ENCODE measurements around the gene TUT7. TPM values are rescaled to one million over a fixed set of nuclear protein-coding genes. Genes with fewer than 3 reads are reported as not detected.
"Not testable (repeated sequence)": the region's sequence is repeated elsewhere in the genome, so short reads cannot be mapped to it uniquely, and the experiment has no call there.

Gene TUT7
- total RNA-seq, 2 experiments from 2014 or later: 29.2 to 43.4 TPM

GRCh38 chr9:86396412-86396811 is 42.2 kb upstream of the TUT7 start:
- Histone ChIP-seq H3K36me3 (ENCODE audit: insufficient read depth, low read length) (no peaks in the 10 kb centered on the region), H3K4me2 (ENCODE audit: low read length) (no peak overlapping the region), H4K20me1 (ENCODE audit: insufficient read depth, low read length) (no peaks in the 10 kb centered on the region), H3K9me3 (ENCODE audit: low read length) (no peaks in the 10 kb centered on the region), H3K79me2 (ENCODE audit: insufficient read depth, low read depth, low read length) (no peaks in the 10 kb centered on the region), H3K27ac (ENCODE audit: low read depth, low read length, poor library complexity, severe bottlenecking) (no peak overlapping the region), H3K9me2 (ENCODE audit: insufficient read depth, low read length) (no peaks in the 10 kb centered on the region), H2AFZ (ENCODE audit: low read length) (no peak overlapping the region), H3K4me3 (ENCODE audit: low read depth, low read length, poor library complexity, severe bottlenecking) (no peak overlapping the region), H3K4me1 (ENCODE audit: insufficient read depth, low read length, poor library complexity, severe bottlenecking) (no peaks in the 10 kb centered on the region)
- ChIA-PET POLR2A (no interaction called here), CTCF (ENCODE audit: unreplicated experiment) (no interaction called here)
- DNase-seq (ENCODE audit: low spot score): no peak
- intact Hi-C loops (cut with micrococcal nuclease; ENCODE audit: unreplicated experiment): no loop called here
- TF ChIP-seq EZH2phosphoT487 (IDR thresholded peaks at IDR 0.05; ENCODE audit: borderline replicate concordance, low read depth, low read length): no peak
- no peak for TF ChIP-seq CTCF (conservative IDR thresholded peaks at IDR 0.05; ENCODE audit: low read length)
- BruUV-seq (replicated peaks): no TSS peak

- H2AFZ ChIP-seq (ENCODE audit: low read length); H3K36me3 ChIP-seq (ENCODE audit: insufficient read depth, low read length); H3K9me3 ChIP-seq (ENCODE audit: low read length); H3K4me2 ChIP-seq (ENCODE audit: low read length); H3K9me2 ChIP-seq (ENCODE audit: insufficient read depth, low read length); H4K20me1 ChIP-seq (ENCODE audit: insufficient read depth, low read length); H3K79me2 ChIP-seq (ENCODE audit: insufficient read depth, low read depth, low read length); H3K4me1 ChIP-seq (ENCODE audit: insufficient read depth, low read length, poor library complexity, severe bottlenecking); DNase-seq (ENCODE audit: low spot score); H3K27ac ChIP-seq (ENCODE audit: low read depth, low read length, poor library complexity, severe bottlenecking); BruUV-seq (replicated peaks); H3K4me3 ChIP-seq (ENCODE audit: low read depth, low read length, poor library complexity, severe bottlenecking); CTCF ChIA-PET (ENCODE audit: unreplicated experiment); intact Hi-C loops (cut with micrococcal nuclease; ENCODE audit: unreplicated experiment): not testable (repeated sequence)
- POLR2A ChIA-PET: interaction anchor here (0.7 kb wide), 1 partner anchor 1542 kb away, joined by 3 read pairs; no protein-coding TSS in a partner anchor
Measured at GRCh38 chr9:86390184-86390583, 36.0 kb upstream of the TUT7 start.

- CTCF ChIA-PET (ENCODE audit: unreplicated experiment): no interaction called here
- H3K36me3 ChIP-seq (ENCODE audit: insufficient read depth, low read length): no peaks in the 10 kb centered on the region
- no peak for DNase-seq (ENCODE audit: low spot score)
- POLR2A ChIA-PET: interaction anchor here (0.7 kb wide), 1 partner anchor 1542 kb away, joined by 3 read pairs; no protein-coding TSS in a partner anchor
- H2AFZ ChIP-seq (ENCODE audit: low read length): no peak overlapping the region
- H3K27ac ChIP-seq (ENCODE audit: low read depth, low read length, poor library complexity, severe bottlenecking): no peak overlapping the region
- no peaks in the 10 kb centered on the region for H3K9me2 ChIP-seq (ENCODE audit: insufficient read depth, low read length)
- H3K79me2 ChIP-seq (ENCODE audit: insufficient read depth, low read depth, low read length): no peaks in the 10 kb centered on the region
- TF ChIP-seq CTCF (conservative IDR thresholded peaks at IDR 0.05; ENCODE audit: low read length): no peak
- TF ChIP-seq EZH2phosphoT487 (IDR thresholded peaks at IDR 0.05; ENCODE audit: borderline replicate concordance, low read depth, low read length): no peak
- H3K4me1 ChIP-seq (ENCODE audit: insufficient read depth, low read length, poor library complexity, severe bottlenecking): no peaks in the 10 kb centered on the region
- no peaks in the 10 kb centered on the region for H4K20me1 ChIP-seq (ENCODE audit: insufficient read depth, low read length)
- no TSS peak for BruUV-seq (replicated peaks)
- H3K4me3 ChIP-seq (ENCODE audit: low read depth, low read length, poor library complexity, severe bottlenecking): no peak overlapping the region
- no peaks in the 10 kb centered on the region for H3K9me3 ChIP-seq (ENCODE audit: low read length)
- H3K4me2 ChIP-seq (ENCODE audit: low read length): no peak overlapping the region
- intact Hi-C loops (cut with micrococcal nuclease; ENCODE audit: unreplicated experiment): no loop called here
Measured at GRCh38 chr9:86389628-86390027, 35.4 kb upstream of the TUT7 start.
